HEK293 (cell line): ENCODE data around the gene RPN2.

Experiments
- CTCF ChIA-PET: fragments of 350-600 bp; formaldehyde crosslinking; extraction: SDS; loops from one replicate; lab custom pipeline; 2021; ENCODE audit warnings: antibody characterized with exemption; lab: Yijun Ruan, JAX
- POLR2A ChIA-PET: fragments of 300-600 bp; formaldehyde crosslinking; extraction: SDS; loops from one replicate; lab custom pipeline; 2020; ENCODE audit warnings: antibody characterized with exemption, inconsistent platforms; lab: Yijun Ruan, JAX
- H3K27ac ChIP-seq: fragments of 200-500 bp; sonication (Bioruptor generic); 2 replicates; pipeline ENCODE4 v1.5.1; 2014; ENCODE audit warnings: low read depth, low read length, control low read depth, inconsistent platforms; ENCODE audit errors: extremely low read depth
- H3K36me3 ChIP-seq, 2 experiments: fragments of 200-500 bp in 1 of 2; sonication (Bioruptor generic) in 1 of 2; 1 replicate in 1 of 2; 2 replicates in 1 of 2; pipeline ENCODE4 v1.5.1; 2014 to 2017; ENCODE audit warnings: inconsistent platforms in 2 of 2, low read length in 2 of 2; ENCODE audit not compliant: control insufficient read depth in 2 of 2, insufficient read depth in 1 of 2
- H3K4me1 ChIP-seq: fragments of 200-500 bp; sonication (Bioruptor generic); 2 replicates; pipeline ENCODE4 v1.5.1; 2014; ENCODE audit warnings: mild to moderate bottlenecking, low read length, inconsistent platforms; ENCODE audit not compliant: control insufficient read depth, insufficient read depth
- H3K4me3 ChIP-seq: 2 replicates; pipeline ENCODE4 v1.5.1; 2011; ENCODE audit warnings: low read depth, mild to moderate bottlenecking, control low read depth, low read length, moderate library complexity
- H3K9me3 ChIP-seq: fragments of 200-500 bp; sonication (Bioruptor generic); 2 replicates; pipeline ENCODE4 v1.5.1; 2014; ENCODE audit warnings: low read depth, low read length, inconsistent platforms; ENCODE audit not compliant: control insufficient read depth, insufficient read depth
- TSHZ1 ChIP-seq: fragments of 450-650 bp; formaldehyde crosslinking; IDR thresholded peaks from 2 replicates; pipeline ENCODE4 v1.5.1; 2016; ENCODE audit warnings: missing biosample characterization, missing genetic modification characterization, borderline replicate concordance
- ZBTB20 ChIP-seq: fragments of 450-650 bp; formaldehyde crosslinking; IDR thresholded peaks from 2 replicates; pipeline ENCODE4 v1.5.1; 2016; ENCODE audit warnings: missing biosample characterization, missing genetic modification characterization
- ZNF169 ChIP-seq: fragments of 450-650 bp; formaldehyde crosslinking; IDR thresholded peaks from 2 replicates; pipeline ENCODE4 v1.5.1; 2016; ENCODE audit warnings: missing biosample characterization, missing genetic modification characterization
- ZNF18 ChIP-seq: fragments of 450-650 bp; formaldehyde crosslinking; IDR thresholded peaks from 2 replicates; pipeline ENCODE4 v1.5.1; 2016; ENCODE audit warnings: missing biosample characterization, missing genetic modification characterization
- ZNF202 ChIP-seq: fragments of 450-650 bp; formaldehyde crosslinking; IDR thresholded peaks from 2 replicates; pipeline ENCODE4 v1.5.1; 2016; ENCODE audit warnings: missing biosample characterization, missing genetic modification characterization, borderline replicate concordance
- ZNF350 ChIP-seq: fragments of 450-650 bp; formaldehyde crosslinking; IDR thresholded peaks from 2 replicates; pipeline ENCODE4 v1.5.0; 2017; ENCODE audit warnings: missing biosample characterization, mild to moderate bottlenecking, missing genetic modification characterization
- ZNF513 ChIP-seq: fragments of 450-650 bp; IDR thresholded peaks from 2 replicates; pipeline ENCODE4 v1.5.1; 2018; ENCODE audit warnings: missing biosample characterization, missing genetic modification characterization
- ZNF530 ChIP-seq: fragments of 450-650 bp; formaldehyde crosslinking; IDR thresholded peaks from 2 replicates; pipeline ENCODE4 v1.5.1; 2016; ENCODE audit warnings: low read depth, missing biosample characterization, missing genetic modification characterization
- ZNF610 ChIP-seq: fragments of 450-650 bp; formaldehyde crosslinking; IDR thresholded peaks from 2 replicates; pipeline ENCODE4 v1.5.1; 2016; ENCODE audit warnings: missing biosample characterization, missing genetic modification characterization, borderline replicate concordance
- ZNF677 ChIP-seq: fragments of 450-650 bp; IDR thresholded peaks from 2 replicates; pipeline ENCODE4 v1.5.0; 2018; ENCODE audit warnings: missing biosample characterization, mild to moderate bottlenecking, missing genetic modification characterization, moderate library complexity
- TF ChIP-seq, protein P1 (sequence below): fragments of 450-650 bp; formaldehyde crosslinking; IDR thresholded peaks from 2 replicates; pipeline ENCODE4 v1.5.1; 2016; ENCODE audit warnings: missing biosample characterization, missing genetic modification characterization, low read depth
- TF ChIP-seq, protein P2 (sequence below): fragments of 450-650 bp; formaldehyde crosslinking; IDR thresholded peaks from 2 replicates; pipeline ENCODE4 v1.5.1; 2016; ENCODE audit warnings: missing biosample characterization, missing genetic modification characterization
- TF ChIP-seq, protein P3 (sequence below): fragments of 450-650 bp; formaldehyde crosslinking; IDR thresholded peaks from 2 replicates; pipeline ENCODE4 v1.5.1; 2016; ENCODE audit warnings: missing biosample characterization, missing genetic modification characterization

Gene RPN2

DNA sequence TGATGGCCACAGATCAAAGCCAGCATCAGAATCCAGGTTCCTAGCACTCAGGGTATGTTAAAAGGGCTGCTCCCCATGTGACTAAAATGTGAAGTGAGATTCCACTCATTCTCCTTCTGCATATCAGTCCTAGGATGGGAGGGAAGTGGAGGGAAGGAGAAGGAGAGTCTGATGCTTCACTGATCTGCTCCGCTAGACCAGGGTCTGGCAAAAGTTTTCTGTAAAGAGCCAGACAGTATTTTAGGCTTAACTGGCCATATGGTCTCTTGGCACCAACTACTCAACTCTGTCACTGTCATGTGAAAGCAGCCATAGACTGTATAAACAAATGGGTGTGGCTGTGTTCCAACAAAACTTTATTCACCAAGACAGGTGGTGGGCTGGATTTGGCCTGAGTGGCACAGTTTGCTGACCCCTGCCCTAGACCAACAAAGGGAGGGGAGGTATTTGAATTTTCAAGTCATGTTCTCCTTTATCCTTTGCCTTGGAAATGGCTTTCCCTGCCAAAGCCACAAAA, 59.9 kb downstream of the RPN2 start (continued):
- no peak for TF ChIP-seq ZNF513 (tag by site-specific recombination)
- TF ChIP-seq, all 188 proteins: peak for 0

GRCh38 chr20:37240337-37241067, 61.4 kb downstream of the RPN2 start:
- Histone ChIP-seq H3K4me3 (no peak overlapping the region), H3K36me3 (peaks cover 24 to 85% of the 10 kb centered on the region in 2 experiments), H3K27ac (no peak overlapping the region), H3K9me3 (no peaks in the 10 kb centered on the region), H3K4me1 (no peaks in the 10 kb centered on the region)
- ChIA-PET CTCF (interaction anchor here (1.4 to 1.9 kb wide), 3 partner anchors 29 to 48 kb away, joined by 3 to 7 read pairs (median 5); no protein-coding TSS in a partner anchor), POLR2A (no interaction called here)
- TF ChIP-seq, protein P1, sequence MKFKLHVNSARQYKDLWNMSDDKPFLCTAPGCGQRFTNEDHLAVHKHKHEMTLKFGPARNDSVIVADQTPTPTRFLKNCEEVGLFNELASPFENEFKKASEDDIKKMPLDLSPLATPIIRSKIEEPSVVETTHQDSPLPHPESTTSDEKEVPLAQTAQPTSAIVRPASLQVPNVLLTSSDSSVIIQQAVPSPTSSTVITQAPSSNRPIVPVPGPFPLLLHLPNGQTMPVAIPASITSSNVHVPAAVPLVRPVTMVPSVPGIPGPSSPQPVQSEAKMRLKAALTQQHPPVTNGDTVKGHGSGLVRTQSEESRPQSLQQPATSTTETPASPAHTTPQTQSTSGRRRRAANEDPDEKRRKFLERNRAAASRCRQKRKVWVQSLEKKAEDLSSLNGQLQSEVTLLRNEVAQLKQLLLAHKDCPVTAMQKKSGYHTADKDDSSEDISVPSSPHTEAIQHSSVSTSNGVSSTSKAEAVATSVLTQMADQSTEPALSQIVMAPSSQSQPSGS (tag by site-specific recombination): no peak
- no peak for TF ChIP-seq TSHZ1
- no peak for TF ChIP-seq ZNF677
- no peak for TF ChIP-seq ZNF169 (tag by site-specific recombination)
- TF ChIP-seq ZBTB20 (tag by site-specific recombination): no peak
- no peak for TF ChIP-seq ZNF610 (tag by site-specific recombination)
- no peak for TF ChIP-seq ZNF530 (tag by site-specific recombination)
- TF ChIP-seq, protein P2, sequence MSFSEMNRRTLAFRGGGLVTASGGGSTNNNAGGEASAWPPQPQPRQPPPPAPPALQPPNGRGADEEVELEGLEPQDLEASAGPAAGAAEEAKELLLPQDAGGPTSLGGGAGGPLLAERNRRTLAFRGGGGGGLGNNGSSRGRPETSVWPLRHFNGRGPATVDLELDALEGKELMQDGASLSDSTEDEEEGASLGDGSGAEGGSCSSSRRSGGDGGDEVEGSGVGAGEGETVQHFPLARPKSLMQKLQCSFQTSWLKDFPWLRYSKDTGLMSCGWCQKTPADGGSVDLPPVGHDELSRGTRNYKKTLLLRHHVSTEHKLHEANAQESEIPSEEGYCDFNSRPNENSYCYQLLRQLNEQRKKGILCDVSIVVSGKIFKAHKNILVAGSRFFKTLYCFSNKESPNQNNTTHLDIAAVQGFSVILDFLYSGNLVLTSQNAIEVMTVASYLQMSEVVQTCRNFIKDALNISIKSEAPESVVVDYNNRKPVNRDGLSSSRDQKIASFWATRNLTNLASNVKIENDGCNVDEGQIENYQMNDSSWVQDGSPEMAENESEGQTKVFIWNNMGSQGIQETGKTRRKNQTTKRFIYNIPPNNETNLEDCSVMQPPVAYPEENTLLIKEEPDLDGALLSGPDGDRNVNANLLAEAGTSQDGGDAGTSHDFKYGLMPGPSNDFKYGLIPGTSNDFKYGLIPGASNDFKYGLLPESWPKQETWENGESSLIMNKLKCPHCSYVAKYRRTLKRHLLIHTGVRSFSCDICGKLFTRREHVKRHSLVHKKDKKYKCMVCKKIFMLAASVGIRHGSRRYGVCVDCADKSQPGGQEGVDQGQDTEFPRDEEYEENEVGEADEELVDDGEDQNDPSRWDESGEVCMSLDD: no peak
- no peak for TF ChIP-seq ZNF18 (tag by site-specific recombination)
- no peak for TF ChIP-seq ZNF202 (tag by site-specific recombination)
- TF ChIP-seq, protein P3, sequence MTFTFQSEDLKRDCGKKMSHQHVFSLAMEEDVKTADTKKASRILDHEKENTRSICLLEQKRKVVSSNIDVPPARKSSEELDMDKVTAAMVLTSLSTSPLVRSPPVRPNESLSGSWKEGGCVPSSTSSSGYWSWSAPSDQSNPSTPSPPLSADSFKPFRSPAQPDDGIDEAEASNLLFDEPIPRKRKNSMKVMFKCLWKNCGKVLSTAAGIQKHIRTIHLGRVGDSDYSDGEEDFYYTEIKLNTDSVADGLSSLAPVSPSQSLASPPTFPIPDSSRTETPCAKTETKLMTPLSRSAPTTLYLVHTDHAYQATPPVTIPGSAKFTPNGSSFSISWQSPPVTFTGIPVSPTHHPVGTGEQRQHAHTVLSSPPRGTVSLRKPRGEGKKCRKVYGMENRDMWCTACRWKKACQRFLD: no peak
- no peak for TF ChIP-seq ZNF350 (tag by site-specific recombination)
